Glutamatergic neuron (in vitro differentiated cells): ENCODE results near the gene OPA1. TPM values are rescaled to one million over a fixed set of nuclear protein-coding genes. Genes with fewer than 3 reads are reported as not detected.

Source experiments
- DNase-seq: peaks from one replicate; pipeline ENCODE4 v3.0.0; 2022
- H3K27ac Mint-ChIP-seq: one replicate; pipeline ENCODE4 v1.8.0; 2020; ENCODE audit warnings: mild to moderate bottlenecking, mixed read lengths, inconsistent platforms; ENCODE audit not compliant: unreplicated experiment
- H3K27me3 Mint-ChIP-seq: one replicate; pipeline ENCODE4 v1.8.0; 2020; ENCODE audit warnings: mild to moderate bottlenecking, moderate library complexity, mixed read lengths, inconsistent platforms; ENCODE audit not compliant: unreplicated experiment
- H3K36me3 Mint-ChIP-seq: one replicate; pipeline ENCODE4 v1.8.0; 2020; ENCODE audit warnings: mild to moderate bottlenecking, mixed read lengths, inconsistent platforms; ENCODE audit not compliant: unreplicated experiment
- H3K4me1 Mint-ChIP-seq: one replicate; pipeline ENCODE4 v1.8.0; 2020; ENCODE audit warnings: mild to moderate bottlenecking, low read depth, mixed read lengths, inconsistent platforms; ENCODE audit not compliant: unreplicated experiment
- H3K4me3 Mint-ChIP-seq: one replicate; pipeline ENCODE4 v1.8.0; 2020; ENCODE audit warnings: mild to moderate bottlenecking, mixed read lengths, inconsistent platforms; ENCODE audit not compliant: unreplicated experiment
- H3K9me3 Mint-ChIP-seq: one replicate; pipeline ENCODE4 v1.8.0; 2020; ENCODE audit warnings: mild to moderate bottlenecking, moderate library complexity, mixed read lengths, inconsistent platforms; ENCODE audit not compliant: unreplicated experiment
- total RNA-seq: library from RNA; stranded (reverse); fragmentation: NEBNext Ultra II Directional; extraction: Animal tissue kit (Norgen Biotek cat#: 25700); gene quantifications from one replicate; pipeline ENCODE4 v1.2.1, GENCODE V29; 2021; ENCODE audit not compliant: unreplicated experiment
- TF ChIP-seq, protein P1 (sequence below): fragments of 200-600 bp; sonication (generic); IDR thresholded peaks from one replicate; pipeline ENCODE4 v1.5.0; 2021; ENCODE audit not compliant: partially characterized antibody, unreplicated experiment

Gene OPA1
- total RNA-seq, 1 donor from 2014 or later, result 122 TPM

DNA sequence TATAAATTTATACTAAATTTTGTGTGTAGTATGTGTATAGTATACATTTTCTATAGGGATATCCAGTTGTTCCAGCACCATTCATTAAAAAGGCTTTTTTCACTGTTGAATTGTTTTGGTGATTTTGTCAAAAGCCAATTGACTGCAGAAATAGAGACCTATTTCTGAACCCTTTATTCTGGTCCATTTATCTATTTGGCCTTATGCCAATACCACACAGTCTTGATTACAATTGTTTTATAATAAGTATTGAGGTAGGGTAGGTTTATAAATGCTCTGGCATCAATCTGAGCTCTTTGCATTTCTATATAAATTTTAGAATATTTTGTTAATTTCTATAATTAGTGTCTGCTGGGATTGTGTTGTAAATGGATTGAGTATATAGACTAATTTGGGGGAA is 6.5 kb upstream of the OPA1 start:
- TF ChIP-seq, protein P1, sequence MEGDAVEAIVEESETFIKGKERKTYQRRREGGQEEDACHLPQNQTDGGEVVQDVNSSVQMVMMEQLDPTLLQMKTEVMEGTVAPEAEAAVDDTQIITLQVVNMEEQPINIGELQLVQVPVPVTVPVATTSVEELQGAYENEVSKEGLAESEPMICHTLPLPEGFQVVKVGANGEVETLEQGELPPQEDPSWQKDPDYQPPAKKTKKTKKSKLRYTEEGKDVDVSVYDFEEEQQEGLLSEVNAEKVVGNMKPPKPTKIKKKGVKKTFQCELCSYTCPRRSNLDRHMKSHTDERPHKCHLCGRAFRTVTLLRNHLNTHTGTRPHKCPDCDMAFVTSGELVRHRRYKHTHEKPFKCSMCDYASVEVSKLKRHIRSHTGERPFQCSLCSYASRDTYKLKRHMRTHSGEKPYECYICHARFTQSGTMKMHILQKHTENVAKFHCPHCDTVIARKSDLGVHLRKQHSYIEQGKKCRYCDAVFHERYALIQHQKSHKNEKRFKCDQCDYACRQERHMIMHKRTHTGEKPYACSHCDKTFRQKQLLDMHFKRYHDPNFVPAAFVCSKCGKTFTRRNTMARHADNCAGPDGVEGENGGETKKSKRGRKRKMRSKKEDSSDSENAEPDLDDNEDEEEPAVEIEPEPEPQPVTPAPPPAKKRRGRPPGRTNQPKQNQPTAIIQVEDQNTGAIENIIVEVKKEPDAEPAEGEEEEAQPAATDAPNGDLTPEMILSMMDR, result no peak
- Mint-ChIP-seq H3K36me3 (no peaks in the 10 kb centered on the region), H3K27me3 (no peaks in the 10 kb centered on the region), H3K4me1 (no peaks in the 10 kb centered on the region), H3K4me3 (no peak overlapping the region), H3K9me3 (no peaks in the 10 kb centered on the region), H3K27ac (no peak overlapping the region)
- no peak for DNase-seq

- peaks cover 8% of the 10 kb centered on the region for H3K27me3 Mint-ChIP-seq
- peaks cover 3% of the 10 kb centered on the region for H3K4me1 Mint-ChIP-seq
- no peak overlapping the region for H3K4me3 Mint-ChIP-seq
- peaks cover 4% of the 10 kb centered on the region for H3K9me3 Mint-ChIP-seq
- TF ChIP-seq, protein P1, result no peak
- H3K27ac Mint-ChIP-seq, result no peak overlapping the region
- H3K36me3 Mint-ChIP-seq, result no peaks in the 10 kb centered on the region
- no peak for DNase-seq
Measured at GRCh38 chr3:193589129-193589528, 3.9 kb upstream of the OPA1 start.

DNA sequence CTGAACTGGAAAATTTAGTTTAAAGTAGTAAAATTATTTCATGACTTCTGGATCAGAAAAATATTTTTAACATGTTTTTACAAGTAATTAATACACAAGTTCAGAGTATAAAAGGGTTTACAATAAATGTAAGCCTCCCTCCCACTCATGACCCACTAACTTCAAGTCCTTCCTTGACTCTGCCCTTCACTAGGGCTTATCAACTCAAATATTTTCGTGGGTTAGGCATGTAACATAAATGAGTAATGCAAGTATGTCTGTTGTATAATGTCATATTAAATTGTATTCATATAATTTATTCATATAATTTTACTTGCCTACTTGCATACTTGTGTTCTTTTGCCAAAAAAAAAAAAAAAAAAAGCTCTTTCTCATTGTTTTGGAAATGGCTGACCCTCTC is 3.4 kb upstream of the OPA1 start:
- H3K4me3 Mint-ChIP-seq, result no peak overlapping the region
- H3K36me3 Mint-ChIP-seq, result no peaks in the 10 kb centered on the region

GRCh38 chr3:193590088-193590856 is 2.7 kb upstream of the OPA1 start:
- Mint-ChIP-seq H3K4me3 (no peak overlapping the region), H3K27me3 (peaks cover 8% of the 10 kb centered on the region), H3K9me3 (peaks cover 4% of the 10 kb centered on the region), H3K36me3 (no peaks in the 10 kb centered on the region), H3K27ac (no peak overlapping the region), H3K4me1 (peaks cover 6% of the 10 kb centered on the region)
- DNase-seq, result no peak
- TF ChIP-seq, protein P1, result no peak

More for the DNA sequence above, 3.4 kb upstream of the OPA1 start:
- H3K27ac Mint-ChIP-seq, result no peak overlapping the region
- DNase-seq, result no peak
- H3K9me3 Mint-ChIP-seq, result peaks cover 4% of the 10 kb centered on the region
- peaks cover 8% of the 10 kb centered on the region for H3K27me3 Mint-ChIP-seq
- TF ChIP-seq, protein P1, result no peak
- H3K4me1 Mint-ChIP-seq, result peaks cover 5% of the 10 kb centered on the region

- H3K9me3 Mint-ChIP-seq, result peaks cover 4% of the 10 kb centered on the region
- H3K27ac Mint-ChIP-seq, result peak overlapping the region; percentile 99
- peak overlapping the region; percentile 100 for H3K4me3 Mint-ChIP-seq
- DNase-seq, result no peak
- peaks cover 10% of the 10 kb centered on the region for H3K4me1 Mint-ChIP-seq
- peaks cover 8% of the 10 kb centered on the region for H3K27me3 Mint-ChIP-seq
- TF ChIP-seq, protein P1, result no peak
- peaks cover 4% of the 10 kb centered on the region for H3K36me3 Mint-ChIP-seq
Measured at GRCh38 chr3:193593668-193594030, 641 bp downstream of the OPA1 start.
